Ovary (tissue), 9 donors: ENCODE measurements around the gene RACGAP1. TPM values are rescaled to one million over a fixed set of nuclear protein-coding genes. Genes with fewer than 3 reads are reported as not detected.

Experiments used
- DNase-seq, 5 donors: peaks; one replicate each; pipeline ENCODE4 v3.0.0-alpha.2; 2019 to 2020
- H3K27ac ChIP-seq, 2 donors: fragments of 200-600 bp; one replicate each; pipeline versions ENCODE4 v1.5.1 to v1.8.0; 2019 to 2022
- H3K27me3 ChIP-seq: fragments of 200-600 bp; one replicate; pipeline ENCODE4 v1.8.0; 2022
- H3K36me3 ChIP-seq: fragments of 200-600 bp; sonication (generic); one replicate; pipeline ENCODE4 v1.5.1; 2019
- H3K4me1 ChIP-seq: one replicate; pipeline ENCODE4 v1.8.1; 2013; ENCODE audit warnings: mild to moderate bottlenecking, moderate library complexity; ENCODE audit not compliant: insufficient read depth
- H3K4me3 ChIP-seq: fragments of 200-600 bp; sonication (generic); one replicate; pipeline ENCODE4 v1.5.1; 2017
- H3K9me3 ChIP-seq, 2 donors: fragments of 200-600 bp in 1 of 2; sonication (generic) in 1 of 2; one replicate each; pipeline versions ENCODE4 v1.5.1 to v1.8.1; 2013 to 2019; ENCODE audit warnings: mild to moderate bottlenecking in 1 of 2, moderate library complexity in 1 of 2
- EP300 ChIP-seq: sonication (generic); formaldehyde crosslinking; IDR thresholded peaks from one replicate; pipeline ENCODE4 v1.6.1; 2017; ENCODE audit warnings: antibody characterized with exemption
- POLR2A ChIP-seq: fragments of 450-650 bp; IDR thresholded peaks from one replicate; pipeline ENCODE4 v1.6.1; 2017; ENCODE audit warnings: antibody characterized with exemption, mild to moderate bottlenecking, moderate library complexity
- intact Hi-C, 4 donors: fragments of 100-400 bp; cut with DNase I; formaldehyde crosslinking; loops; one replicate each; pipeline versions ENCODE4 v1.11.0 to v1.15.1; 2022 to 2023
- polyA plus RNA-seq, 2 donors: library from polyadenylated mRNA; stranded (reverse); fragments of 200-250 nt in 1 of 2; fragments of 350-450 nt in 1 of 2; fragmentation: Illumina TruSeq in 1 of 2; extraction: RNeasy Lipid Tissue Mini Kit (QIAGEN cat#74804) in 1 of 2; gene quantifications; one replicate each; pipeline ENCODE4 v1.2.3, GENCODE V29; 2013 to 2014
- total RNA-seq, 7 donors: library from RNA; depleted of rRNA in 2 of 7; stranded (reverse); fragments of >200 nt in 2 of 7; fragmentation: NEBNext Ultra II Directional in 3 of 7; extraction: Animal tissue kit (Norgen Biotek cat#: 25700) in 3 of 7; gene quantifications; one replicate each; pipeline versions ENCODE4 v1.1.0 to v1.2.4, GENCODE V29; 2016 to 2023
- TF ChIP-seq, protein P1 (sequence below), 3 donors: fragments of 450-650 bp in 2 of 3; fragments of 200-600 bp in 1 of 3; IDR thresholded peaks; one replicate each; pipeline versions ENCODE4 v1.5.1 to v1.8.0; 2016 to 2022; ENCODE audit warnings: antibody characterized with exemption in 3 of 3, mild to moderate bottlenecking in 1 of 3
- donor health status: DM: no; HTN: no; CAD: no; lungs with moderate emphysema.
- donor health status: DM: no; HTN: no; CAD: no.
- donor health status: Bipolar disorder and iron deficiency.
- donor health status: DM: yes; HTN: yes; CAD: no.
- donor health status: DM: no; HTN: no; CAD: no.
- donor health status: DM: yes; HTN: yes; CAD: no.

The RACGAP1 gene
- total and polyA plus RNA-seq, 9 donors, result 2.1 to 10.8 (median 3.8) TPM

DNA sequence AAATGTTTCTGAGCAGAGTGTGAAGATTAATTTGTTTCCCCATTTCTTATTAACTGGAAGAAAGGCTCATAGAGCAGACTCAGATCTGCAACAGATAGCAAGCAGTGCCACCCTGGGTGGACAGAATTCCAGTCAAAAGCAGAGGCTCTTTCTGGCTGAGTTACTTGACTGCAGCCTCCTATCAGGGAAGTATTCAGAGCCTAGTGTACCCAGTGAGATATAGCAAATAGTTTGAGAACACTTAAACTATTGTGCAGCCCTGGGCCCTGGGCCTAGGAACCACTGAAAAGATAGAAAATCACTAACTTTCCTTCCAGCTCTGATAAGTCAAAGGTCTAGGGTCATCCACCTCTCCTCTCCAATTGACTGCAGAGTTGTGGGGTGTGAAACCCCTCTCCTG lies 86.0 kb downstream of the RACGAP1 start:
- intact Hi-C loops, result no loop called here
- TF ChIP-seq EP300 (no peak), POLR2A (no peak)
- TF ChIP-seq, protein P1, sequence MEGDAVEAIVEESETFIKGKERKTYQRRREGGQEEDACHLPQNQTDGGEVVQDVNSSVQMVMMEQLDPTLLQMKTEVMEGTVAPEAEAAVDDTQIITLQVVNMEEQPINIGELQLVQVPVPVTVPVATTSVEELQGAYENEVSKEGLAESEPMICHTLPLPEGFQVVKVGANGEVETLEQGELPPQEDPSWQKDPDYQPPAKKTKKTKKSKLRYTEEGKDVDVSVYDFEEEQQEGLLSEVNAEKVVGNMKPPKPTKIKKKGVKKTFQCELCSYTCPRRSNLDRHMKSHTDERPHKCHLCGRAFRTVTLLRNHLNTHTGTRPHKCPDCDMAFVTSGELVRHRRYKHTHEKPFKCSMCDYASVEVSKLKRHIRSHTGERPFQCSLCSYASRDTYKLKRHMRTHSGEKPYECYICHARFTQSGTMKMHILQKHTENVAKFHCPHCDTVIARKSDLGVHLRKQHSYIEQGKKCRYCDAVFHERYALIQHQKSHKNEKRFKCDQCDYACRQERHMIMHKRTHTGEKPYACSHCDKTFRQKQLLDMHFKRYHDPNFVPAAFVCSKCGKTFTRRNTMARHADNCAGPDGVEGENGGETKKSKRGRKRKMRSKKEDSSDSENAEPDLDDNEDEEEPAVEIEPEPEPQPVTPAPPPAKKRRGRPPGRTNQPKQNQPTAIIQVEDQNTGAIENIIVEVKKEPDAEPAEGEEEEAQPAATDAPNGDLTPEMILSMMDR (IDR thresholded peaks at IDR 0.05), result no peak
- H3K4me1 ChIP-seq, result no peaks in the 10 kb centered on the region
- no peak overlapping the region for H3K4me3 ChIP-seq
- H3K27me3 ChIP-seq, result no peaks in the 10 kb centered on the region
- H3K9me3 ChIP-seq, result no peaks in the 10 kb centered on the region
- no peaks in the 10 kb centered on the region for H3K36me3 ChIP-seq
- no peak for DNase-seq
- no peak overlapping the region for H3K27ac ChIP-seq

Other genes with a start within 250 kb of the RACGAP1 start
- 10 to 100 TPM; 12.0 to 27.3 (median 22.8) TPM for gene NCKAP5L, start 197.1 kb downstream of the RACGAP1 start, total RNA-seq
- gene NCKAP5L, start 197.1 kb downstream of the RACGAP1 start, polyA plus RNA-seq, result 10 to 100 TPM in 1 of 2 donors, 1 to 10 TPM in 1; 2.5 to 13.8 TPM
- 1 to 10 TPM; 2.8 to 5.9 (median 4.7) TPM for gene BCDIN3D, start 182.4 kb downstream of the RACGAP1 start, total RNA-seq
- gene BCDIN3D, start 182.4 kb downstream of the RACGAP1 start, polyA plus RNA-seq, result 1 to 10 TPM; 3.5 to 4.3 TPM
- 10 to 100 TPM in 1 of 7 donors, 1 to 10 TPM in 4, under 1 TPM in 2; under 0.01 to 19.3 (median 2.4) TPM for gene FAIM2, start 121.6 kb downstream of the RACGAP1 start, total RNA-seq
- gene FAIM2, start 121.6 kb downstream of the RACGAP1 start, polyA plus RNA-seq, result 1 to 10 TPM; 1.0 to 7.1 TPM
- 1 to 10 TPM in 1 of 7 donors, under 1 TPM in 1, not detected in 5; 0.11 to 2.1 TPM for gene AQP2, start 74.8 kb downstream of the RACGAP1 start, total RNA-seq
- 1 to 10 TPM in 1 of 2 donors, not detected in 1; 3.7 TPM for gene AQP2, start 74.8 kb downstream of the RACGAP1 start, polyA plus RNA-seq
- under 1 TPM in 4 of 7 donors, not detected in 3; 0.47 to 0.92 (median 0.53) TPM for gene AQP5, start 63.6 kb downstream of the RACGAP1 start, total RNA-seq
- under 1 TPM in 1 of 2 donors, not detected in 1; 0.12 TPM for gene AQP5, start 63.6 kb downstream of the RACGAP1 start, polyA plus RNA-seq
- under 1 TPM in 2 of 7 donors, not detected in 5; under 0.01 to 0.08 TPM for gene AQP6, start 52.5 kb downstream of the RACGAP1 start, total RNA-seq
- under 1 TPM in 1 of 2 donors, not detected in 1; 0.04 TPM for gene AQP6, start 52.5 kb downstream of the RACGAP1 start, polyA plus RNA-seq
- 1 to 10 TPM in 2 of 7 donors, under 1 TPM in 5; 0.12 to 4.1 (median 0.69) TPM for gene ASIC1, start 32.1 kb upstream of the RACGAP1 start, total RNA-seq
- gene ASIC1, start 32.1 kb upstream of the RACGAP1 start, polyA plus RNA-seq, result 1 to 10 TPM in 1 of 2 donors, under 1 TPM in 1; 0.58 to 3.0 TPM
- gene SMARCD1, start 59.8 kb upstream of the RACGAP1 start, total RNA-seq, result 10 to 100 TPM; 33.5 to 57.7 (median 50.7) TPM
- 10 to 100 TPM; 26.1 to 56.9 TPM for gene SMARCD1, start 59.8 kb upstream of the RACGAP1 start, polyA plus RNA-seq
- gene GPD1, start 78.5 kb upstream of the RACGAP1 start, total RNA-seq, result 1 to 10 TPM in 1 of 7 donors, under 1 TPM in 6; 0.15 to 9.4 (median 0.46) TPM
- under 1 TPM; 0.10 to 0.85 TPM for gene GPD1, start 78.5 kb upstream of the RACGAP1 start, polyA plus RNA-seq
- 10 to 100 TPM; 37.5 to 72.6 (median 45.4) TPM for gene COX14, start 86.7 kb upstream of the RACGAP1 start, total RNA-seq
- 10 to 100 TPM; 46.4 to 85.4 TPM for gene COX14, start 86.7 kb upstream of the RACGAP1 start, polyA plus RNA-seq
- 10 to 100 TPM; 29.1 to 67.3 (median 44.9) TPM for gene CERS5, start 141.9 kb upstream of the RACGAP1 start, total RNA-seq
- gene CERS5, start 141.9 kb upstream of the RACGAP1 start, polyA plus RNA-seq, result 10 to 100 TPM; 47.9 to 76.9 TPM